Measurements from ENCODE around the gene SHISA4. TPM values are rescaled to one million over a fixed set of nuclear protein-coding genes. Genes with fewer than 3 reads are reported as not detected.

Gene SHISA4
- total and polyA plus RNA-seq, 2 of the 8 experiments (the other 6 are each of a cell fraction or from before 2014, with no cell fraction given) = 7.8 to 28.9 TPM

DNA sequence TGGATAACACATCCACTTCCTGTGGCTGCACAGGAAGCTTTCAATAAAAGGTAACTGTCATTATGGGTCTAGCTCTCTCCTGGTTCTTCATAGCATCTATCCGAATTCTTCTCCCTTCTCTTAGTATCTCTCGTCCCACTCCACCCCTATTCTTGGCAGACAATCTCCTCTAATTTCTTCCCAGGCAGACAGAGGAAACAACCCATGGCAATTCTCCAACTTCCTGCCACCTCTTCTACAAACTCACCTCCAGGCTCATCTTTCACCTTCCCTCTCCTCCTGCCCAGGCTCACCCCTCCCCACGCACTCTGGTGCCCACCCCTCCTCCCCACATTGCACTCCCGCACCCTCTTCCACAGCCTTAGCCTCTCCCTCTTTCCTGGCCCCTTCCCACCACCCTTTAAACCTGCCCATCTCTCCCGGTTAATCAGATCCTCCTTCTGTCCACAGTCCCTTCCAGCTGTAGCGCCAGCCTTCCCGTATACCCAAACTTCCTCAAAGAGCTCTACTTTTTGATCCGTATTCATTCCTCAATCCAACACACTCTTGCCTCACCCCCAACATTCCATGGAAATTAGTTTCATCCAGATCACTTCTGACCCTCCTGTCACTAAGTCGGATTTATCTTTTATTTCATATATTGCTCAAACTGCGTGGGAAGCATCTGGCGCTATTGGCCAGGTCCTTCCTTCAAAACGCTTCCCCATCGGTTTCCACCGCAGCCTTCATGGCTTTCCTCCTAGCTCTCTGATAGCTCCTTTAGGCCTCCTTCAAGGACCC, 25.9 kb downstream of the SHISA4 start (continued):
- TF ChIP-seq, protein P1, sequence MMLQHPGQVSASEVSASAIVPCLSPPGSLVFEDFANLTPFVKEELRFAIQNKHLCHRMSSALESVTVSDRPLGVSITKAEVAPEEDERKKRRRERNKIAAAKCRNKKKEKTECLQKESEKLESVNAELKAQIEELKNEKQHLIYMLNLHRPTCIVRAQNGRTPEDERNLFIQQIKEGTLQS (IDR thresholded peaks at IDR 0.05; ENCODE audit: insufficient read depth, low read depth, low read length) = no peak
- TF ChIP-seq RFX5 (IDR thresholded peaks at IDR 0.05; ENCODE audit: borderline replicate concordance, low read depth, low read length) = no peak
- TF ChIP-seq RBBP5 (IDR thresholded peaks at IDR 0.05; ENCODE audit: borderline replicate concordance, low read depth, low read length) = no peak
- TF ChIP-seq RAD21 (IDR thresholded peaks at IDR 0.05 in 1 of 2, conservative IDR thresholded peaks at IDR 0.05 in 1 of 2; ENCODE audit: low read depth in 2 of 2, low read length in 2 of 2) = no peak
- no peak for TF ChIP-seq NRF1 (IDR thresholded peaks at IDR 0.05; ENCODE audit: low read depth, low read length)
- TF ChIP-seq HDAC2 (IDR thresholded peaks at IDR 0.05; ENCODE audit: borderline replicate concordance in 1 of 2, low read depth in 2 of 2, low read length in 2 of 2) = no peak
- TF ChIP-seq POLR2A (IDR thresholded peaks at IDR 0.05; ENCODE audit: control extremely low read depth in 1 of 2, low read depth in 2 of 2, low read length in 2 of 2) = no peak

Data from H1 (cell line).